Fibroblast of lung (primary cell): ENCODE measurements around the gene NDUFAF2.
"Not testable (repeated sequence)": the region's sequence is repeated elsewhere in the genome, so short reads cannot be mapped to it uniquely, and the experiment has no call there.

Source experiments
- CTCF ChIP-seq, 2 donors: IDR thresholded peaks in 1 of 2; conservative IDR thresholded peaks in 1 of 2; 1 replicate in 1 of 2; 2 replicates in 1 of 2; pipeline ENCODE4 v1.5.1; 2011 to 2012; ENCODE audit warnings: low read length in 2 of 2, control low read depth in 1 of 2, inconsistent platforms in 1 of 2, low read depth in 1 of 2, mild to moderate bottlenecking in 1 of 2
- EZH2 ChIP-seq: IDR thresholded peaks from 2 replicates; pipeline ENCODE4 v1.5.1; 2012; ENCODE audit warnings: low read length, control low read depth, mild to moderate bottlenecking; ENCODE audit errors: missing control alignments

GRCh38 chr5:61031301-61031700 is 86.3 kb downstream of the NDUFAF2 start:
- TF ChIP-seq CTCF (conservative IDR thresholded peaks at IDR 0.05 in 1 of 2, IDR thresholded peaks at IDR 0.05 in 1 of 2; ENCODE audit: low read depth in 1 of 2, low read length in 2 of 2); EZH2: not testable (repeated sequence)
